ENCODE measurements around the gene ZNF334. TPM values are rescaled to one million over a fixed set of nuclear protein-coding genes. Genes with fewer than 3 reads are reported as not detected.

The ZNF334 gene
- total RNA-seq, 4 donors from 2014 or later: 1.3 to 19.6 (median 5.8) TPM

- Histone ChIP-seq H3K4me1 (no peaks in the 10 kb centered on the region), H3K27ac (no peak overlapping the region), H3K36me3 (no peaks in the 10 kb centered on the region), H3K27me3 (no peaks in the 10 kb centered on the region), H3K4me3 (no peak overlapping the region), H3K9me3 (no peaks in the 10 kb centered on the region)
- intact Hi-C loops (cut with DNase I; ENCODE audit: low total_unique reads): no loop called here
- TF ChIP-seq CTCF (IDR thresholded peaks at IDR 0.05) (no peak), POLR2A (IDR thresholded peaks at IDR 0.05) (no peak)
- no peak for DNase-seq
Measured at GRCh38 chr20:46482864-46483263, 30.5 kb downstream of the ZNF334 start.

- peaks cover 0 to 4% of the 10 kb centered on the region in 2 donors for H3K27me3 ChIP-seq
- no peaks in the 10 kb centered on the region for H3K9me3 ChIP-seq
- H3K4me3 ChIP-seq: no peak overlapping the region
- no peak overlapping the region for H3K27ac ChIP-seq
- no peak for DNase-seq
- no peaks in the 10 kb centered on the region for H3K36me3 ChIP-seq
- TF ChIP-seq POLR2A (IDR thresholded peaks at IDR 0.05) (no peak), CTCF (IDR thresholded peaks at IDR 0.05) (no peak)
- intact Hi-C loops (cut with DNase I; ENCODE audit: low total_unique reads): no loop called here
- no peaks in the 10 kb centered on the region for H3K4me1 ChIP-seq
Measured at GRCh38 chr20:46477640-46478039, 35.7 kb downstream of the ZNF334 start.

- no peaks in the 10 kb centered on the region for H3K36me3 ChIP-seq
- no peak for TF ChIP-seq POLR2A (IDR thresholded peaks at IDR 0.05)
- no peak for TF ChIP-seq CTCF (IDR thresholded peaks at IDR 0.05)
- H3K27ac ChIP-seq: no peak overlapping the region
- no peak overlapping the region for H3K4me3 ChIP-seq
- no peak for DNase-seq
- intact Hi-C loops (cut with DNase I; ENCODE audit: low total_unique reads): no loop called here
- H3K27me3 ChIP-seq: peaks cover 0 to 4% of the 10 kb centered on the region in 2 donors
- H3K4me1 ChIP-seq: no peaks in the 10 kb centered on the region
- H3K9me3 ChIP-seq: no peaks in the 10 kb centered on the region
Measured at GRCh38 chr20:46477225-46477624, 36.1 kb downstream of the ZNF334 start.

DNA sequence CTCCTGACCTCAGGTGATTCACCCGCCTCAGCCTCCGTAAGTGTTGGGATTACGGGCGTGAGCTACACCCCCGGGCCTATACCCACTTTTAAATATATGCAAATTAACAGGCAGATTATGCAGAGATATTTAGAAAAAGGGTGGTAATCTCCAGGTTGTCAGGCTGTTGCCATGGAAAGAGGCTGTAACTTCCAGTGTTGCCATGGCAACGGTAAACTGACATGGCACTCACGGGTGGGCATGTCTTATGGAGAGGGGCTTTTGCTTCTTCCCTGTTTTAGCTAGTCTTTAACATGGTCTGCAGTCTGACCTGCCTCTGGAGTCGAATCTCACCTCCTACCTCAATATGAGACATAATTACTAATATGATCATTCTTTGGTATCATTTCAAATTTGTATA is 44.9 kb downstream of the ZNF334 start:
- Histone ChIP-seq H3K36me3 (no peaks in the 10 kb centered on the region), H3K9me3 (no peaks in the 10 kb centered on the region), H3K27ac (no peak overlapping the region), H3K4me3 (no peak overlapping the region), H3K27me3 (peaks cover 0 to 4% of the 10 kb centered on the region in 2 donors), H3K4me1 (no peaks in the 10 kb centered on the region)
- TF ChIP-seq CTCF (IDR thresholded peaks at IDR 0.05): no peak
- no peak for TF ChIP-seq POLR2A (IDR thresholded peaks at IDR 0.05)
- DNase-seq: no peak
- intact Hi-C loops (cut with DNase I; ENCODE audit: low total_unique reads): no loop called here

- intact Hi-C loops (cut with DNase I; ENCODE audit: low total_unique reads): no loop called here
Measured at GRCh38 chr20:46464451-46464850, 48.9 kb downstream of the ZNF334 start.

More at GRCh38 chr20:46464451-46464850, 48.9 kb downstream of the ZNF334 start:
- DNase-seq: no peak
- no peaks in the 10 kb centered on the region for H3K36me3 ChIP-seq
- H3K27ac ChIP-seq: no peak overlapping the region
- no peak overlapping the region for H3K4me3 ChIP-seq
- H3K27me3 ChIP-seq: no peaks in the 10 kb centered on the region
- no peaks in the 10 kb centered on the region for H3K4me1 ChIP-seq
- no peak for TF ChIP-seq POLR2A (IDR thresholded peaks at IDR 0.05)
- TF ChIP-seq CTCF (IDR thresholded peaks at IDR 0.05): no peak
- no peaks in the 10 kb centered on the region for H3K9me3 ChIP-seq

All from uterus (tissue), 4 donors.